ENCODE results near the gene B3GALNT2. TPM values are rescaled to one million over a fixed set of nuclear protein-coding genes. Genes with fewer than 3 reads are reported as not detected.
A peak's percentile ranks its signal among the peaks of the same experiment; 100 is the strongest.

B3GALNT2 gene
- total and polyA plus RNA-seq, 2 of the 8 experiments (the other 6 are each of a cell fraction or from before 2014, with no cell fraction given): 15.4 to 39.4 TPM

GRCh38 chr1:235516862-235517446 is 12.7 kb upstream of the B3GALNT2 start:
- DNase-seq (ENCODE audit: low read depth in 1 of 2, low spot score in 2 of 2) (no peak), FAIRE-seq (no peak)
- H4K20me1 ChIP-seq (replicated peaks in 1 of 2; ENCODE audit: control insufficient read depth in 1 of 2, insufficient read depth in 2 of 2, low read length in 2 of 2): no peaks in the 10 kb centered on the region
- H3K79me1 ChIP-seq (ENCODE audit: low read depth, low read length): no peaks in the 10 kb centered on the region
- H3K56ac ChIP-seq (replicated peaks; ENCODE audit: insufficient read length, low read depth, low read length): no peak overlapping the region
- ChIA-PET CTCF (ENCODE audit: partially characterized antibody) (interaction anchor here (0.8 to 2.6 kb wide), 6 partner anchors 8 to 455 kb away, joined by 3 to 13 read pairs (median 6); partner anchors contain the start of gene B3GALNT2), POLR2A (ENCODE audit: partially characterized antibody) (no interaction called here)
- no peak overlapping the region for H4K5ac ChIP-seq (ENCODE audit: insufficient read length, low read depth, low read length)
- no peaks in the 10 kb centered on the region; a peak in 1 of 7 replicates for H3K27me3 ChIP-seq (replicated peaks in 1 of 4; ENCODE audit: control insufficient read depth in 3 of 4, extremely low read depth in 1 of 4, insufficient read depth in 3 of 4, low read length in 3 of 4)
- 0 out of 2 replicates have a peak overlapping the region, but pooled peaks have one; percentile 57 for H2AFZ ChIP-seq (ENCODE audit: low read length)
- 0 out of 2 replicates have a peak, but pooled peaks cover 1% of the 10 kb centered on the region for H3K23me2 ChIP-seq (ENCODE audit: low read depth, low read length)
- no peak overlapping the region for H3K18ac ChIP-seq (ENCODE audit: extremely low read depth, low read length)
- H2BK20ac ChIP-seq (ENCODE audit: low read length): no peak overlapping the region
- no peak overlapping the region for H3K4me3 ChIP-seq (ENCODE audit: extremely low read depth in 1 of 4, insufficient read depth in 2 of 4, low read depth in 3 of 4, low read length in 4 of 4)
- peaks cover 0 to 3% (median 2%) of the 10 kb centered on the region in 4 experiments; a peak in 2 of 7 replicates for H3K4me1 ChIP-seq (replicated peaks in 1 of 4; ENCODE audit: control insufficient read depth in 3 of 4, insufficient read depth in 4 of 4, low read length in 3 of 4)
- no peaks in the 10 kb centered on the region for H3K79me2 ChIP-seq (ENCODE audit: control insufficient read depth in 1 of 2, insufficient read depth in 2 of 2, low read length in 2 of 2)
- WGBS, 2 experiments (ENCODE audit: extremely low coverage in 1 of 2, insufficient coverage in 1 of 2, insufficient read length in 1 of 2, insufficient replicate concordance in 2 of 2, low coverage in 1 of 2, low lambda C conversion rate in 2 of 2, missing lambda C conversion rate in 1 of 2): 89% methylated on average over 6 of the region's 6 CpGs; no CpG with 5 or more reads in 1 of the 2 experiments
- no peaks in the 10 kb centered on the region for H3K9me3 ChIP-seq (ENCODE audit: insufficient read depth in 2 of 2, low read depth in 1 of 2, low read length in 1 of 2)
- no peak overlapping the region for H3K4ac ChIP-seq (replicated peaks; ENCODE audit: insufficient read length, low read depth, low read length)
- H4K8ac ChIP-seq (ENCODE audit: extremely low read depth, insufficient read depth, low read length): no peak overlapping the region
- no peak overlapping the region for H3K23ac ChIP-seq (ENCODE audit: insufficient read length)
- no peak overlapping the region for H3K9ac ChIP-seq (replicated peaks in 1 of 4; ENCODE audit: extremely low read depth in 1 of 4, low read depth in 3 of 4, low read length in 3 of 4)
- H2BK5ac ChIP-seq (ENCODE audit: low read depth, low read length): no peak overlapping the region
- H3K4me2 ChIP-seq (ENCODE audit: insufficient read depth in 1 of 2, low read depth in 2 of 2, low read length in 2 of 2): no peak overlapping the region
- no peak overlapping the region for H3K14ac ChIP-seq (ENCODE audit: insufficient read length)
- no peak overlapping the region for H2BK12ac ChIP-seq (ENCODE audit: low read depth, low read length)
- H2BK120ac ChIP-seq (replicated peaks; ENCODE audit: low read depth, low read length): no peak overlapping the region
- H3K36me3 ChIP-seq (ENCODE audit: control insufficient read depth in 2 of 4, insufficient read depth in 4 of 4, low read length in 3 of 4): no peaks in the 10 kb centered on the region
- no peak overlapping the region for H2AK5ac ChIP-seq (ENCODE audit: low read depth, low read length)
- H2BK15ac ChIP-seq (ENCODE audit: low read length): no peak overlapping the region
- H3K27ac ChIP-seq (ENCODE audit: low read depth, low read length): no peak overlapping the region
- TF ChIP-seq CTBP2 (IDR thresholded peaks at IDR 0.05; ENCODE audit: borderline replicate concordance, insufficient read depth, insufficient read length, low read length) (no peak), MAX (IDR thresholded peaks at IDR 0.05) (peak; percentile 20; the same call in 1 of the 2 replicates), SAP30 (IDR thresholded peaks at IDR 0.05; ENCODE audit: insufficient read depth, insufficient replicate concordance, low read length) (no peak), YY1 (IDR thresholded peaks at IDR 0.05; ENCODE audit: low read depth, low read length) (no peak), EGR1 (IDR thresholded peaks at IDR 0.05; ENCODE audit: borderline replicate concordance, low read depth, low read length) (no peak)
- H4K91ac ChIP-seq (replicated peaks; ENCODE audit: insufficient read length, low read length): no peak overlapping the region

All from H1 (cell line).